Stomach (tissue), 9 donors: Measurements from ENCODE around the gene LNX2. TPM values are rescaled to one million over a fixed set of nuclear protein-coding genes. Genes with fewer than 3 reads are reported as not detected.

Experiments
- DNase-seq, 2 donors: peaks; one replicate each; pipeline versions ENCODE4 v3.0.0 to v3.0.0-alpha.2; 2013 to 2019
- H3K27ac ChIP-seq, 5 donors: fragments of 200-600 bp in 4 of 5; sonication (generic) in 4 of 5; one replicate each; pipeline ENCODE4 v1.5.1; 2013 to 2019; ENCODE audit warnings: mild to moderate bottlenecking in 1 of 5, moderate library complexity in 1 of 5
- H3K27me3 ChIP-seq, 3 donors: fragments of 200-600 bp; sonication (generic); one replicate each; pipeline ENCODE4 v1.5.1; 2017 to 2019; ENCODE audit warnings: mixed run types in 1 of 3
- H3K36me3 ChIP-seq, 4 donors: fragments of 200-600 bp; sonication (generic); 1 replicate in 3 of 4; 2 replicates in 1 of 4; pipeline ENCODE4 v1.5.1; 2016 to 2019
- H3K4me1 ChIP-seq, 4 donors: fragments of 200-600 bp; sonication (generic); one replicate each; pipeline ENCODE4 v1.5.1; 2016 to 2019
- H3K4me3 ChIP-seq, 4 donors: fragments of 200-600 bp; sonication (generic) in 3 of 4; one replicate each; pipeline ENCODE4 v1.5.1; 2016 to 2019; ENCODE audit warnings: mild to moderate bottlenecking in 1 of 4
- H3K9me3 ChIP-seq, 4 donors: fragments of 200-600 bp; sonication (generic); one replicate each; pipeline ENCODE4 v1.5.1; 2016 to 2019
- EP300 ChIP-seq: sonication (generic); formaldehyde crosslinking; IDR thresholded peaks from one replicate; pipeline ENCODE4 v1.6.1; 2017; ENCODE audit warnings: antibody characterized with exemption
- POLR2A ChIP-seq, 4 donors: fragments of 450-650 bp; IDR thresholded peaks; one replicate each; pipeline ENCODE4 v1.6.1; 2016; ENCODE audit warnings: antibody characterized with exemption in 4 of 4, control low read depth in 2 of 4, mild to moderate bottlenecking in 1 of 4, moderate library complexity in 1 of 4
- POLR2AphosphoS5 ChIP-seq, 3 donors: sonication (generic); formaldehyde crosslinking; IDR thresholded peaks; one replicate each; pipeline ENCODE4 v1.6.1; 2016; ENCODE audit warnings: antibody characterized with exemption in 3 of 3
- WGBS, 5 donors: extraction: QIAGEN DNeasy Blood & Tissue Kit in 3 of 5; methylation state at CpG; one replicate each; pipeline versions ENCODE4 v1.1.5 to v1.1.7; 2013 to 2018; 5-methylcytosine and 5-hydroxymethylcytosine counted together
- intact Hi-C: fragments of 100-400 bp; cut with DNase I; formaldehyde crosslinking; loops from one replicate; pipeline ENCODE4 v1.15.1; 2023; ENCODE audit warnings: low total_unique reads
- polyA plus RNA-seq, 3 donors: library from polyadenylated mRNA; stranded (reverse); fragments of 200-250 nt; gene quantifications; one replicate each; pipeline ENCODE4 v1.2.3, GENCODE V29; 2013
- total RNA-seq, 5 donors: library from RNA; depleted of rRNA; stranded (reverse); fragments of >200 nt; gene quantifications; one replicate each; pipeline versions ENCODE4 v1.1.0 to v1.2.3, GENCODE V29; 2014 to 2016
- TF ChIP-seq, protein P1 (sequence below), 7 experiments: fragments of 450-650 bp in 4 of 7; fragments of 200-600 bp in 3 of 7; sonication (generic) in 3 of 7; IDR thresholded peaks; one replicate each; pipeline ENCODE4 v1.5.1; 2016 to 2019; ENCODE audit warnings: antibody characterized with exemption in 7 of 7, control low read depth in 2 of 7, mild to moderate bottlenecking in 1 of 7
- donor health status: healthy with polysubstance abuse.
- donor health status: Bipolar disorder and iron deficiency.
- donor health status: healthy.

The LNX2 gene
- total and polyA plus RNA-seq, 8 donors: 3.5 to 35.7 (median 9.3) TPM

DNA sequence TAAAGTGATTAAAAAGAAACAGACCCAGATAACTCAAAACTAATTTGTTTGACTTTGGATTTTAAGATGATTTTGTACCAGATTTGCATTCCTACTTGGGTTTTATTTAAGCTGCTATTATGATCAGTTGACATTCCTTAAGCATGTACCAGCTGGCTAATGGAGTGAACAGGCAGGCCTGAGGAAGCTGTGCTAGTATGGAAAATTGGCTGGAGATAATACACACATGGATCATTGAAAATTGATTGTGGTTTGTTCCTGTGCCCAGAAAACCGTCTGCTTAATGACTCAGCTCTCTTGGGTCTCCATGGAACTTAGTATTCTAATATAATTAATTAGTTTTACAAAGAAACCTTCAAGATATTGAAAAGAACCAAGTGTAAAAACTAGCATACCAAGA, 24.0 kb upstream of the LNX2 start:
- DNase-seq: peak in 1 of 2 donors; percentile 81

DNA sequence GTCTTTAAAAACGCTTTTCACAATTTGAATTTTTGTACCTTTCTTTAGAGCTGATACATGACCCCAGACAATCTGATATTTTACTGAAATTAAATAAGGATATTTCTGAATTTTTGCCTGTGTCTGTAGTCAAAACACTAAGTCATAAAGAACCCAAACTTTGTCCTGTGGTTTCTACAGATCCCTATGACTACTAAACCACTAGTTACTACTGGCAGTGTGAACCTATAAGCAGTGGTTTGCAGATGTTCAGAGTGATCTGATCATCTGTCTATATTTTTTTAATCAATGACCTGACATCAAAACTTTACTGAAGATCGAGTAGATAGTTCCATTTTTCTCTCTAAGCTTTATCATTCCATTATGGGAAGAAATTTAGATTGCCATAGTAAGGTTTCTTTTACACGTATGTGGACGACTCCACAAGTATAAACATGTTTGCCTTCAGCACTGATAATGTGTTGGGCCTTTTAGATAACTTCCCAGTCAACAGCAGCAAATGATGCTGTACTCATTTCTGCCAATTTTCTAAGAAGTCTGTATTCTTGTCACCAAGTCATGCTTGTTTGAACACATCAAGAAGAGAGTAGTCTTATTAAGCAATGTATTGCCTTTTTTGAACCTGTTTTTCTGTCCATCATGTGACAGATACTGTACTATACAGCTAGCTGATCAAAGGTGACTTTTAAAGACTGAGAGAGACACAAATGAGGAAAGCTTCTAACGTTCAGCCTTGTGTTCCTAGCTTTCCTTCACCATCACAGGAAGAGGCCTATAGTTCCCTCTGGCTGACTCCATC, 23.2 kb upstream of the LNX2 start:
- TF ChIP-seq POLR2A (IDR thresholded peaks at IDR 0.05) (no peak), POLR2AphosphoS5 (IDR thresholded peaks at IDR 0.05) (no peak), EP300 (no peak)
- TF ChIP-seq, protein P1, sequence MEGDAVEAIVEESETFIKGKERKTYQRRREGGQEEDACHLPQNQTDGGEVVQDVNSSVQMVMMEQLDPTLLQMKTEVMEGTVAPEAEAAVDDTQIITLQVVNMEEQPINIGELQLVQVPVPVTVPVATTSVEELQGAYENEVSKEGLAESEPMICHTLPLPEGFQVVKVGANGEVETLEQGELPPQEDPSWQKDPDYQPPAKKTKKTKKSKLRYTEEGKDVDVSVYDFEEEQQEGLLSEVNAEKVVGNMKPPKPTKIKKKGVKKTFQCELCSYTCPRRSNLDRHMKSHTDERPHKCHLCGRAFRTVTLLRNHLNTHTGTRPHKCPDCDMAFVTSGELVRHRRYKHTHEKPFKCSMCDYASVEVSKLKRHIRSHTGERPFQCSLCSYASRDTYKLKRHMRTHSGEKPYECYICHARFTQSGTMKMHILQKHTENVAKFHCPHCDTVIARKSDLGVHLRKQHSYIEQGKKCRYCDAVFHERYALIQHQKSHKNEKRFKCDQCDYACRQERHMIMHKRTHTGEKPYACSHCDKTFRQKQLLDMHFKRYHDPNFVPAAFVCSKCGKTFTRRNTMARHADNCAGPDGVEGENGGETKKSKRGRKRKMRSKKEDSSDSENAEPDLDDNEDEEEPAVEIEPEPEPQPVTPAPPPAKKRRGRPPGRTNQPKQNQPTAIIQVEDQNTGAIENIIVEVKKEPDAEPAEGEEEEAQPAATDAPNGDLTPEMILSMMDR (IDR thresholded peaks at IDR 0.05): no peak
- no peaks in the 10 kb centered on the region for H3K27me3 ChIP-seq
- peaks cover 0 to 59% (median 31%) of the 10 kb centered on the region in 4 donors for H3K4me1 ChIP-seq
- H3K27ac ChIP-seq: peak overlapping the region in 1 of 5 donors; percentile 56
- H3K9me3 ChIP-seq: no peaks in the 10 kb centered on the region
- peaks cover 3 to 4% (median 4%) of the 10 kb centered on the region in 4 donors for H3K36me3 ChIP-seq
- 42 to 54% (median 51%) methylated on average over 5 of the region's 5 CpGs for WGBS, 5 donors
- H3K4me3 ChIP-seq: no peak overlapping the region
- intact Hi-C loops: no loop called here
- no peak for DNase-seq

More for the DNA sequence above, 24.0 kb upstream of the LNX2 start:
- H3K4me1 ChIP-seq: peaks cover 0 to 51% (median 27%) of the 10 kb centered on the region in 4 donors
- intact Hi-C loops: no loop called here
- TF ChIP-seq POLR2A (IDR thresholded peaks at IDR 0.05) (no peak), POLR2AphosphoS5 (IDR thresholded peaks at IDR 0.05) (peak in 1 of 3 donors; percentile 23), EP300 (no peak)
- H3K9me3 ChIP-seq: peaks cover 0 to under 1% (median 0%) of the 10 kb centered on the region in 4 donors
- peaks cover 5 to 12% (median 11%) of the 10 kb centered on the region in 4 donors for H3K36me3 ChIP-seq
- peak overlapping the region in 1 of 5 donors; percentile 56 for H3K27ac ChIP-seq
- WGBS, 5 donors: 3 to 16% (median 10%) methylated on average over 1 of the region's 1 CpG
- H3K27me3 ChIP-seq: no peaks in the 10 kb centered on the region
- H3K4me3 ChIP-seq: no peak overlapping the region

DNA sequence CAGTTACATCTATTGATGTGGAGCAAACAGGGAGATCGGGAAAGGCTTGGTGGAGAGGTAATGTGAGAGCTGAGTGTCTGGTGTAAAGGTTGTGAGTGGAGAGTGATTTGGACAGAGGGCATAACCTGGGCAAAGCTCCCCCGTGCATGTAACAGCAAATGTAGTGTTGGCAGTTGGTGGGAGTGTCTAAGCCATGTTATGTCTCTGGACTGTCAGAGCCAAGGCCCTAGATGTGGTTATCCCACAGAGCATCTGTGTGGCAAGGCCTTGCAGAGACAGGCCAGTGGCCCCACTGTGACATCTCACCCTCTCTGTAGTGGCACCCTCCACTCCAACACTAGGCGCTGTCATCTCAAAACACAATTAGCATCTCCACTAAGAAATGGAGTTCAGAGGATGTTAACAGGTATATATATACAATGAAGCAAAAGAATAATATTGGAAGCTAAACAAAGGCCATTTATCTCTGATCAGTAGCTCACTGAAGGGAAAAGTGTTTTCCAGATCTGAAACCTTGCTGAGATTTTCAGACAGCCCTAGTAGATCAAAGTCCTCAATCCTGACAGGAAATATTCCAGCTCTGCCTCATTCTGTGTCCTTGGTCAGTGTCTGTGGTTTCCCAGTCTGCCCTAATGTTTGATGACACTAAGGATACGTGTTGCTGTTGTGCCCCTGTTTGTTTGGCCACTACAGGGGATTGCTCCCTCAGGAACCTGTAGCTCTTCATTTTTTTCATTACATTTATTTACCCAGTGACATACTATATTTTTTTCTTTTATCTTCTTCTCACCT, 21.6 kb upstream of the LNX2 start:
- peaks cover 0 to 75% (median 43%) of the 10 kb centered on the region in 4 donors for H3K4me1 ChIP-seq
- no peaks in the 10 kb centered on the region for H3K9me3 ChIP-seq
- no peak overlapping the region for H3K4me3 ChIP-seq
- 83 to 93% (median 86%) methylated on average over 4 of the region's 4 CpGs for WGBS, 5 donors
- no peaks in the 10 kb centered on the region for H3K27me3 ChIP-seq
- H3K27ac ChIP-seq: peak overlapping the region in 1 of 5 donors; percentile 15
- H3K36me3 ChIP-seq: no peaks in the 10 kb centered on the region
- DNase-seq: no peak
- intact Hi-C loops: no loop called here
- no peak for TF ChIP-seq POLR2A (IDR thresholded peaks at IDR 0.05)
- no peak for TF ChIP-seq POLR2AphosphoS5 (IDR thresholded peaks at IDR 0.05)
- TF ChIP-seq, protein P1 (IDR thresholded peaks at IDR 0.05): no peak

DNA sequence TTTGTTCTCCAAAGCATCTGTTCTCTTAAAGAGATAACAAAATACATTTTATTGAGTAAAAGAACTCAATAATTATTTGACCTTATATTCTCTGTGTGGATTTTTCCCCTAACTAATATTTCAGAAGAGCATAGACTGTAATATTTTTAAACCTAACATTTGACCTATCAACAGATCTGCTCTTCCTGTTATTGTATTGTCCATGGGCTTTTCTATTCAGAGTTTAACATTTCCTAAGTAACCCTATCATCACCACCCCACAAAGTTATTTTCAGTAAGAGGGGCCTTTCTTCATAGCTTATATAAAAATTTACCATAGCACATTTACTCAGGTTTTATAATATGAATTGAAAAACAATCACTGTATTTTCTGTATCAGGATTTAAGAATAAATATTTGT, 18.9 kb upstream of the LNX2 start:
- H3K4me1 ChIP-seq: peaks cover 0 to 77% (median 50%) of the 10 kb centered on the region in 4 donors
- intact Hi-C loops: no loop called here

More for the DNA sequence above, 18.9 kb upstream of the LNX2 start:
- no peak for DNase-seq
- Histone ChIP-seq H3K27ac (peak overlapping the region in 1 of 5 donors; percentile 66), H3K36me3 (no peaks in the 10 kb centered on the region), H3K4me3 (no peak overlapping the region), H3K9me3 (no peaks in the 10 kb centered on the region), H3K27me3 (no peaks in the 10 kb centered on the region)
- TF ChIP-seq, protein P1 (IDR thresholded peaks at IDR 0.05): no peak
- TF ChIP-seq POLR2AphosphoS5 (IDR thresholded peaks at IDR 0.05) (no peak), POLR2A (IDR thresholded peaks at IDR 0.05) (no peak), EP300 (no peak)
